ENCODE data around the gene ELP4. TPM values are rescaled to one million over a fixed set of nuclear protein-coding genes. Genes with fewer than 3 reads are reported as not detected.

Gene ELP4
- total and polyA plus RNA-seq, 5 donors from 2014 or later, result 21.0 to 24.2 (median 21.4) TPM

DNA sequence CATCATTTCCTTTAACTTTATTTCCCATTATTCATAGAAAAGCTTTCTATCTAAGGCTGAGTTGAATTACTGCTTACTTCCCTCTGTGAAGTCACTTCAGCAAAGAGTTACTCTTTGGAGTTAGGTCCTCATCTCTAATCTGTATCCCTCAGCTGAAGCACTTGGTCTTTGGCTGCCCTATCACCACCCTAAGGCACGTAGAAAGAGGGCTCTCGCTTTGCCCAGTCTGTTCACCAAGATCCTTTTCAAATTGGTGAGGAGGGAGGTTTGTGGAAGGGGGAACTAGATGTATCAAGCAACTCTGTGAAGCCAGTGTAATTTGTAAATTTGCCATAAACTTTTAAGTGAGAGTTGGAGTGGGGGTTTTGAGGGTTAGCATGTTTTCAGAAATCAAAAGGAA lies 258.1 kb downstream of the ELP4 start:
- H3K27me3 Mint-ChIP-seq, result no peaks in the 10 kb centered on the region

DNA sequence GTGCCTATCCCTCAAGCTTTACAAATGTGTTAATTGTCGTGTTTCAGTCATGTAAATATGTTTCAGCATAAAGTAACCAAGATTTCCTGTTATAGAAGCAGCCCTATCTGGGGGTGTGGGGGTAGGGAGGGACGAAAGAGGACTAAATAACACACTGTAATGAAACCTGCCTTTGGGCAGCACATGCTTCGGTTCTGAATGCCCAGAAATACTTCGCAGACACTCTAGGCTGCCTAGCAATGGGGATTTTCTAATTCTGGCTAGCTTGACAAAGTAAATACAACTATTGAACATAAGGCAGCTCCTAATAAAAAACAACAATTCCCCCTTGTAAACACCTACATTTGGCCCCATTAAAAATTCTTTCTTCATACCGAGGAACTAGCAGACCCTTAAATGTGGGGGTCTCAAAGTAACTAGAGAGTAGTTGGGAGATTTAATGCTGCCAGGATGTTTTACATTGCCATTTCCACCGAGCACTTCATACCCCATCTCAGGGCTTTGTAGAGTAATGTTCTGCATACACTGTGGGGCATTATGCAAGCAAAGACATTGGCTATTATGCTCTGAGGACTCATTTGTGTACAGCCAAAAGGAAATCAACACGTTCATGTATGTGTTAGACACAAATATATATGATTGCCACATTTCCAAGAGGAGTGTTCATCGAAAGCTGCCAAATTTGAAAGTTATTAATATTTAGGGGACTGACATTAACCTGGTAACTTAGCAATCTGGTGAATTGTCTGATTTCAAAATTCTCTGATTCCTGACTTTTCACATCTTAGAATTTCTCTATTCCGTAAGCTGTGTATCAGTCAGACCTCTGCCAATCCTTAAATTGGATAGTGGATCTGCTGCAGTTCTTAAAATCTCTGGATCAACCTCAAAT lies 259.4 kb downstream of the ELP4 start:
- H3K9me3 ChIP-seq (ENCODE audit: control insufficient read depth in 2 of 2, low read length in 2 of 2), result no peaks in the 10 kb centered on the region
- H3K27ac ChIP-seq (ENCODE audit: insufficient read depth, low read length, poor library complexity, severe bottlenecking), result no peak overlapping the region
- DNase-seq, result no peak
- H3K9me3 Mint-ChIP-seq, result peaks cover 0 to 1% (median 0%) of the 10 kb centered on the region in 7 donors
- no peak overlapping the region for H3K4me3 ChIP-seq (ENCODE audit: low read depth, low read length)
- H3K4me3 Mint-ChIP-seq, result no peak overlapping the region
- peaks cover 4% of the 10 kb centered on the region for H3K36me3 ChIP-seq (ENCODE audit: control insufficient read depth, insufficient read depth, low read length)
- H3K27me3 ChIP-seq (ENCODE audit: control insufficient read depth, insufficient read depth, low read length), result no peaks in the 10 kb centered on the region
- H3K27me3 Mint-ChIP-seq, result no peaks in the 10 kb centered on the region
- peaks cover 0 to 2% (median 0%) of the 10 kb centered on the region in 4 donors for H3K4me1 Mint-ChIP-seq
- no peak for ATAC-seq (ENCODE audit: low read depth in 2 of 2)
- H3K4me1 ChIP-seq (ENCODE audit: control insufficient read depth, insufficient read depth, low read length, poor library complexity, severe bottlenecking), result no peaks in the 10 kb centered on the region
- H3K27ac Mint-ChIP-seq, result no peak overlapping the region
- H3K36me3 Mint-ChIP-seq, result peaks cover 28% of the 10 kb centered on the region

More for the DNA sequence above, 258.1 kb downstream of the ELP4 start:
- Histone ChIP-seq H3K27ac (ENCODE audit: insufficient read depth, low read length, poor library complexity, severe bottlenecking) (no peak overlapping the region), H3K9me3 (ENCODE audit: control insufficient read depth in 2 of 2, low read length in 2 of 2) (no peaks in the 10 kb centered on the region), H3K4me1 (ENCODE audit: control insufficient read depth, insufficient read depth, low read length, poor library complexity, severe bottlenecking) (no peaks in the 10 kb centered on the region), H3K36me3 (ENCODE audit: control insufficient read depth, insufficient read depth, low read length) (no peaks in the 10 kb centered on the region), H3K4me3 (ENCODE audit: low read depth, low read length) (no peak overlapping the region), H3K27me3 (ENCODE audit: control insufficient read depth, insufficient read depth, low read length) (no peaks in the 10 kb centered on the region)
- H3K4me1 Mint-ChIP-seq, result peaks cover 0 to 2% (median 0%) of the 10 kb centered on the region in 4 donors
- H3K9me3 Mint-ChIP-seq, result peaks cover 0 to 1% (median 0%) of the 10 kb centered on the region in 7 donors
- H3K27ac Mint-ChIP-seq, result no peak overlapping the region
- ATAC-seq (ENCODE audit: low read depth in 2 of 2) (no peak), DNase-seq (no peak)
- H3K36me3 Mint-ChIP-seq, result peaks cover 22% of the 10 kb centered on the region
- no peak overlapping the region for H3K4me3 Mint-ChIP-seq

DNA sequence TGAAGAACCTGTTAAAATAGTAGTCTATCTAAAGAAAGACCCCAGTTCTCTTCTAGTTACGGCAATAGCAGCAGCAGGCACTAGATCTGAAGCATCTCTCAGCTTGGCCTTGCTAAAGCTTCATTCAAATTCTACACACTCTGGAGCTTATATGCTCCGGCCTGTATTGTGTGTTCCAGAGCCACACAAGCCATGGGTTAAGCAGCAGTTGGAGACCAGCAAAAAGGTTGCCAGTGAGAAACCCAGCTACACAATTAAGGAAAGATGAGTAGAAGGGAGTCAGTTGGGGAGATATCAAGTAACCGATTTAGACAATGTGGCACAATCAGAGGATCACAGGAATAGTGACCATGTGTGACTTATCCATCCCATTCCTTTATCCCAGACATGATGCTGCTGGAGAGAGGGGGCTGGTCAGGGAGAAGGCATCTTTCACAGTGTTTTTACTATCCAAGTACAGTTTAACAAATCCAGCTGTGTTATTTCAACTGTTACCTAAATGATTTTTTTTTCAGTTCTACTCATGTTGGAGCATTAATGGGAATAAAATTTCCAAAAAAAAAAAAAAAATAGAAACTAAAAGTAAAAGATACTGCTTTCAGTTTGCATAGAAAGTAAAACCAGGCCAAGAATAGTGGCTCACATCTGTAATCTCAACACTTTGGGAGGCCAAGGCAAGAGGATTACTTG lies 260.6 kb downstream of the ELP4 start:
- no peaks in the 10 kb centered on the region for H3K4me1 ChIP-seq (ENCODE audit: control insufficient read depth, insufficient read depth, low read length, poor library complexity, severe bottlenecking)
- H3K9me3 ChIP-seq (ENCODE audit: control insufficient read depth in 2 of 2, low read length in 2 of 2), result no peaks in the 10 kb centered on the region
- H3K27ac ChIP-seq (ENCODE audit: insufficient read depth, low read length, poor library complexity, severe bottlenecking), result no peak overlapping the region
- DNase-seq, result no peak
- H3K27ac Mint-ChIP-seq, result no peak overlapping the region
- no peaks in the 10 kb centered on the region for H3K27me3 ChIP-seq (ENCODE audit: control insufficient read depth, insufficient read depth, low read length)
- H3K9me3 Mint-ChIP-seq, result peaks cover 0 to 1% (median 0%) of the 10 kb centered on the region in 7 donors
- H3K36me3 Mint-ChIP-seq, result peaks cover 28% of the 10 kb centered on the region
- H3K4me1 Mint-ChIP-seq, result peaks cover 0 to 2% (median 0%) of the 10 kb centered on the region in 4 donors
- no peak overlapping the region for H3K4me3 Mint-ChIP-seq
- H3K36me3 ChIP-seq (ENCODE audit: control insufficient read depth, insufficient read depth, low read length), result peaks cover 4% of the 10 kb centered on the region
- ATAC-seq (ENCODE audit: low read depth in 2 of 2), result no peak
- H3K27me3 Mint-ChIP-seq, result no peaks in the 10 kb centered on the region
- H3K4me3 ChIP-seq (ENCODE audit: low read depth, low read length), result no peak overlapping the region

DNA sequence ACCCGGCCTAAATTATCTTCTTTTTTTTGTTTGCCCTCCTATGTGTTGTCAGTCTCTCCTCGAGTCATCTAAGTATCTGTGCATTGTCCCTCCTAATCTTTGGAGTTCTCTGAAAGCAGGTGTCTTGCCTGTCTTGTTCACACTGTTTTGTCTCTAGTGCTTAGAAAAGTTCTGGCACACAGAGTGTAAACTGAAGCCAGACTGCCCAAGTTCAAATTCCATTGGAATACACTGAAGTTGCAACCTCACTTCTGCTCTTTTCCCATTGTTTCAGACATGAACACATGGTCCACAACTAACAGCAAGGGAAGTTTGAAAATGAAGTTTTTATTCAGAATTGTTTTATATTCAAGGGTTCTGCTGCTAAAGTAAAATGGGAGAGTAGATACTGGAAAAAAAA lies 262.8 kb downstream of the ELP4 start:
- Histone ChIP-seq H3K36me3 (ENCODE audit: control insufficient read depth, insufficient read depth, low read length) (peaks cover 4% of the 10 kb centered on the region), H3K4me3 (ENCODE audit: low read depth, low read length) (no peak overlapping the region), H3K27me3 (ENCODE audit: control insufficient read depth, insufficient read depth, low read length) (no peaks in the 10 kb centered on the region), H3K9me3 (ENCODE audit: control insufficient read depth in 2 of 2, low read length in 2 of 2) (no peaks in the 10 kb centered on the region), H3K4me1 (ENCODE audit: control insufficient read depth, insufficient read depth, low read length, poor library complexity, severe bottlenecking) (no peaks in the 10 kb centered on the region), H3K27ac (ENCODE audit: insufficient read depth, low read length, poor library complexity, severe bottlenecking) (no peak overlapping the region)
- Mint-ChIP-seq H3K9me3 (peaks cover 0 to 1% (median 0%) of the 10 kb centered on the region in 7 donors), H3K27me3 (no peaks in the 10 kb centered on the region), H3K4me3 (no peak overlapping the region), H3K4me1 (peaks cover 0 to 2% (median 0%) of the 10 kb centered on the region in 4 donors), H3K36me3 (peaks cover 30% of the 10 kb centered on the region), H3K27ac (no peak overlapping the region)
- ATAC-seq (ENCODE audit: low read depth in 2 of 2) (no peak), DNase-seq (no peak)

DNA sequence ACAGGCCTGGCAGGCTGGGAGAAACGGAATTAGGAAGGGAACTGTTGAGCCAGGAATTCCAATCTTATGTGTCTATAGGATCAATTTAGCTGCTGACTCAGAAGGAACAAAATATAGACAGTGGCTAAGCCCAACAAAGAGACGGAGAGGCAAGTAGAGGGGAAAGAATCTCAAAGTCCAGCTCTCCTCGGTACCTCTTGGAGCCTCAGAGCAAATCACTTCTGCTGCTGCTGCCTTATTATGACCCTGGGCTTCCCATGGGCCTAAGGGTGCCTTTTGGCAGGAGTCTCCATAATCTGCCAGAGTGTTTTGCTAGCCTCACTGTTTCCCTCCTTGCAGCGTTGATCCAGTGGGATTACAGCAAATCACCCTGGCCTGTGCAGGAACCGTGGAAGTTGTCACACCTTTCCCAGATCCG lies 269.8 kb downstream of the ELP4 start:
- no peaks in the 10 kb centered on the region for H3K27me3 ChIP-seq (ENCODE audit: control insufficient read depth, insufficient read depth, low read length)
- H3K27ac Mint-ChIP-seq, result no peak overlapping the region
- DNase-seq, result no peak
- H3K9me3 ChIP-seq (ENCODE audit: control insufficient read depth in 2 of 2, low read length in 2 of 2), result no peaks in the 10 kb centered on the region
- peaks cover 21% of the 10 kb centered on the region for H3K36me3 Mint-ChIP-seq
- H3K4me1 ChIP-seq (ENCODE audit: control insufficient read depth, insufficient read depth, low read length, poor library complexity, severe bottlenecking), result no peaks in the 10 kb centered on the region
- peaks cover 0 to 3% (median 0%) of the 10 kb centered on the region in 4 donors for H3K4me1 Mint-ChIP-seq
- H3K27me3 Mint-ChIP-seq, result no peaks in the 10 kb centered on the region
- no peak overlapping the region for H3K4me3 ChIP-seq (ENCODE audit: low read depth, low read length)
- H3K27ac ChIP-seq (ENCODE audit: insufficient read depth, low read length, poor library complexity, severe bottlenecking), result no peak overlapping the region
- H3K4me3 Mint-ChIP-seq, result no peak overlapping the region
- no peak for ATAC-seq (ENCODE audit: low read depth in 2 of 2)
- no peaks in the 10 kb centered on the region for H3K9me3 Mint-ChIP-seq
- H3K36me3 ChIP-seq (ENCODE audit: control insufficient read depth, insufficient read depth, low read length), result no peaks in the 10 kb centered on the region

DNA sequence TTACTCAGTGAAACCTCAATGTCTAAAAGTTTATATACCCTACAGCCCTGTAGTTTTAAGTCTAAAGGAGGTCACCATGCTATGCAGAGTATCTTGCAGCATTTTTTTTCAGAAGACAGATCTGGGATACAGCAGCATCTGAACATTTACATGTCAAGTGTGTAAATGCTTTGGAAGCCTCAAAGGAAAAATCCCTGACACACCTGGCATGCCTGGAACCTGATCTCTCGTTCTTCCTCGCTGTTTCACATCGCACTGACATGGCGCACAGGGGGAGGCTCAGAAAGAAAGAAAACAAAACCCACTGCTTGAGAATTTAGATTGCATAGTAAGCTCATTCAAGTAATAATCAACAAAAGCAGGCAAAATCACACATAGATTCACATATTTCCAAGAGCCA lies 270.5 kb downstream of the ELP4 start:
- no peaks in the 10 kb centered on the region for H3K27me3 Mint-ChIP-seq
- H3K9me3 Mint-ChIP-seq, result no peaks in the 10 kb centered on the region
- Histone ChIP-seq H3K9me3 (ENCODE audit: control insufficient read depth in 2 of 2, low read length in 2 of 2) (no peaks in the 10 kb centered on the region), H3K4me3 (ENCODE audit: low read depth, low read length) (no peak overlapping the region), H3K27ac (ENCODE audit: insufficient read depth, low read length, poor library complexity, severe bottlenecking) (no peak overlapping the region), H3K4me1 (ENCODE audit: control insufficient read depth, insufficient read depth, low read length, poor library complexity, severe bottlenecking) (no peaks in the 10 kb centered on the region), H3K27me3 (ENCODE audit: control insufficient read depth, insufficient read depth, low read length) (no peaks in the 10 kb centered on the region), H3K36me3 (ENCODE audit: control insufficient read depth, insufficient read depth, low read length) (no peaks in the 10 kb centered on the region)
- DNase-seq (no peak), ATAC-seq (ENCODE audit: low read depth in 2 of 2) (no peak)
- no peak overlapping the region for H3K27ac Mint-ChIP-seq
- no peak overlapping the region for H3K4me3 Mint-ChIP-seq
- H3K4me1 Mint-ChIP-seq, result peaks cover 0 to 3% (median 0%) of the 10 kb centered on the region in 4 donors
- H3K36me3 Mint-ChIP-seq, result peaks cover 21% of the 10 kb centered on the region

DNA sequence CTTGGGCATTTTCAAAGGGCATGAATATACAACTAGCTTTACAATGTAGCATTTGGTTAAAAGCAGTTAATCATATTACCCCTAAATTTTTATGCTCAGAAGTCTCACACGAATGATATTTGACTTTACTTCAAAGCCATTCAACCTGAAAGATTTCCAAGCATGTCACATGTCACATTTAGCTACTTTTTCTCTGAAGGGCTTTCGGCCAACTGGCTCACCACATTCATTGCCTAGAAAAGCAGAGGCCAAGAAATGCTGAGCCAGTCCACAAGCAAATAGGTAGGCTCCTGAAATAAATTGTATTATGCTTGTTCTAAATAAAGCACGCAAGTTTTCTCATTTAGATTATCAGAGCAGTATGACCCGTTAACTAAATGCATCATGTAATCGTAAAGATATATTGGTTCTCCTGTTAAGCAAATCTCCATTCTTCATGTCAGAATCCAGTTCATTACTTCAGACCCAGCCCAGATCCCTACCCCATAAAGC lies 271.0 kb downstream of the ELP4 start:
- peaks cover 21% of the 10 kb centered on the region for H3K36me3 Mint-ChIP-seq
- no peaks in the 10 kb centered on the region for H3K9me3 Mint-ChIP-seq
- no peak overlapping the region for H3K27ac Mint-ChIP-seq
- H3K4me1 Mint-ChIP-seq, result peaks cover 0 to 3% (median 0%) of the 10 kb centered on the region in 4 donors
- ATAC-seq (ENCODE audit: low read depth in 2 of 2), result no peak
- Histone ChIP-seq H3K27me3 (ENCODE audit: control insufficient read depth, insufficient read depth, low read length) (no peaks in the 10 kb centered on the region), H3K9me3 (ENCODE audit: control insufficient read depth in 2 of 2, low read length in 2 of 2) (no peaks in the 10 kb centered on the region), H3K4me1 (ENCODE audit: control insufficient read depth, insufficient read depth, low read length, poor library complexity, severe bottlenecking) (no peaks in the 10 kb centered on the region), H3K36me3 (ENCODE audit: control insufficient read depth, insufficient read depth, low read length) (no peaks in the 10 kb centered on the region), H3K27ac (ENCODE audit: insufficient read depth, low read length, poor library complexity, severe bottlenecking) (no peak overlapping the region), H3K4me3 (ENCODE audit: low read depth, low read length) (no peak overlapping the region)
- H3K27me3 Mint-ChIP-seq, result no peaks in the 10 kb centered on the region
- no peak overlapping the region for H3K4me3 Mint-ChIP-seq
- no peak for DNase-seq
